Endodermal cell (in vitro differentiated cells): ENCODE data around the gene INF2. TPM values are rescaled to one million over a fixed set of nuclear protein-coding genes. Genes with fewer than 3 reads are reported as not detected.
"Not testable (repeated sequence)": the region's sequence is repeated elsewhere in the genome, so short reads cannot be mapped to it uniquely, and the experiment has no call there.

Experiments
- DNase-seq: peaks from one replicate; pipeline ENCODE4 v3.0.0-alpha.2; 2017
- H3K27ac ChIP-seq: 2 replicates; pipeline ENCODE4 v1.5.1; 2013; ENCODE audit warnings: mild to moderate bottlenecking, low read depth, low read length, moderate library complexity
- H3K27me3 ChIP-seq: 2 replicates; pipeline ENCODE4 v1.6.1; 2013; ENCODE audit warnings: mild to moderate bottlenecking, low read length, moderate library complexity; ENCODE audit not compliant: insufficient read depth, control insufficient read depth, poor library complexity, severe bottlenecking
- H3K36me3 ChIP-seq: 2 replicates; pipeline ENCODE4 v1.7.0; 2013; ENCODE audit warnings: mild to moderate bottlenecking, low read length, moderate library complexity; ENCODE audit not compliant: control insufficient read depth, insufficient read depth
- H3K4me1 ChIP-seq: one replicate; pipeline ENCODE4 v1.7.0; 2013; ENCODE audit warnings: low read length; ENCODE audit not compliant: control insufficient read depth, insufficient read depth
- H3K4me3 ChIP-seq: 2 replicates; pipeline ENCODE4 v1.5.1; 2013; ENCODE audit warnings: mild to moderate bottlenecking, low read length, moderate library complexity
- H3K9ac ChIP-seq: 2 replicates; pipeline ENCODE4 v1.6.1; 2013; ENCODE audit warnings: mild to moderate bottlenecking, low read length, moderate library complexity; ENCODE audit not compliant: poor library complexity, severe bottlenecking; ENCODE audit errors: extremely low read depth
- H3K9me3 ChIP-seq: 2 replicates; pipeline ENCODE4 v1.6.1; 2013; ENCODE audit warnings: mild to moderate bottlenecking, low read length, moderate library complexity; ENCODE audit not compliant: control insufficient read depth
- H3K27ac Mint-ChIP-seq: 2 replicates; pipeline ENCODE4 v1.8.0; 2020; ENCODE audit warnings: mixed read lengths
- H3K27me3 Mint-ChIP-seq: 2 replicates; pipeline ENCODE4 v1.8.0; 2021; ENCODE audit warnings: mild to moderate bottlenecking, mixed read lengths; ENCODE audit not compliant: insufficient read depth
- H3K36me3 Mint-ChIP-seq: 2 replicates; pipeline ENCODE4 v1.8.0; 2020; ENCODE audit warnings: low read depth, mixed read lengths
- H3K4me1 Mint-ChIP-seq: 2 replicates; pipeline ENCODE4 v1.8.0; 2020; ENCODE audit warnings: mixed read lengths
- H3K4me3 Mint-ChIP-seq: 2 replicates; pipeline ENCODE4 v1.8.0; 2020; ENCODE audit warnings: mild to moderate bottlenecking, moderate library complexity, mixed read lengths
- H3K9me3 Mint-ChIP-seq: 2 replicates; pipeline ENCODE4 v1.8.0; 2020; ENCODE audit warnings: mild to moderate bottlenecking, mixed read lengths
- CTCF ChIP-seq: fragments of 200-600 bp; sonication (generic); conservative IDR thresholded peaks from 2 replicates; pipeline ENCODE4 v1.5.0; 2021; ENCODE audit warnings: antibody characterized with exemption, mild to moderate bottlenecking
- WGBS, 2 experiments: methylation state at CpG; one replicate each; pipeline versions ENCODE4 v1.1.5 to v1.1.7; 2013; ENCODE audit warnings: missing lambda C conversion rate in 2 of 2, mixed read lengths in 1 of 2; ENCODE audit not compliant: insufficient coverage in 1 of 2, insufficient read length in 1 of 2; 5-methylcytosine and 5-hydroxymethylcytosine counted together
- total RNA-seq, 2 donors: library from RNA; stranded (reverse); fragmentation: NEBNext Ultra II Directional in 1 of 2; extraction: Animal tissue kit (Norgen Biotek cat#: 25700) in 1 of 2; gene quantifications; 2 replicates in 1 of 2; 3 replicates in 1 of 2; pipeline ENCODE4 v1.2.1, GENCODE V29; 2021

The INF2 gene
- total RNA-seq, 2 donors from 2014 or later: 99.7 to 114 TPM

- Histone ChIP-seq H3K4me3 (no peak overlapping the region), H3K27me3 (no peaks in the 10 kb centered on the region), H3K4me1 (no peaks in the 10 kb centered on the region), H3K27ac (no peak overlapping the region), H3K36me3 (no peaks in the 10 kb centered on the region), H3K9ac (no peak overlapping the region), H3K9me3 (peaks cover 7% of the 10 kb centered on the region)
- peak; percentile 61 for DNase-seq
- Mint-ChIP-seq H3K27me3 (peaks cover 3% of the 10 kb centered on the region), H3K4me3 (no peak overlapping the region), H3K27ac (no peak overlapping the region), H3K9me3 (peaks cover 22% of the 10 kb centered on the region), H3K4me1 (peaks cover 6% of the 10 kb centered on the region), H3K36me3 (peaks cover 7% of the 10 kb centered on the region)
- WGBS, 2 experiments: 63 to 69% methylated on average over 11 of the region's 11 CpGs
- no peak for TF ChIP-seq CTCF
These were observed 59.8 kb downstream of the INF2 start for GRCh38 chr14:104749111-104749649.

GRCh38 chr14:104750056-104750752 lies 60.8 kb downstream of the INF2 start:
- no peak overlapping the region for H3K27ac ChIP-seq
- Mint-ChIP-seq H3K9me3 (peaks cover 22% of the 10 kb centered on the region), H3K27me3 (peaks cover 3% of the 10 kb centered on the region), H3K4me3 (no peak overlapping the region), H3K4me1 (peaks cover 8% of the 10 kb centered on the region), H3K36me3 (peaks cover 9% of the 10 kb centered on the region), H3K27ac (no peak overlapping the region)
- peaks cover 3% of the 10 kb centered on the region for H3K36me3 ChIP-seq
- no peaks in the 10 kb centered on the region for H3K4me1 ChIP-seq
- H3K27me3 ChIP-seq: no peaks in the 10 kb centered on the region
- no peak for TF ChIP-seq CTCF
- no peak overlapping the region for H3K4me3 ChIP-seq
- DNase-seq: no peak
- H3K9ac ChIP-seq: no peak overlapping the region
- 92 to 93% methylated on average over 11 to 12 of the region's 12 CpGs for WGBS, 2 experiments
- peaks cover 7% of the 10 kb centered on the region for H3K9me3 ChIP-seq

- Mint-ChIP-seq H3K9me3 (peaks cover 22% of the 10 kb centered on the region), H3K36me3 (peaks cover 12% of the 10 kb centered on the region)
- not testable (repeated sequence) for H3K27me3 Mint-ChIP-seq, H3K4me3 Mint-ChIP-seq, H3K36me3 ChIP-seq, H3K27ac ChIP-seq, H3K4me1 Mint-ChIP-seq, H3K4me3 ChIP-seq, H3K27me3 ChIP-seq, DNase-seq, H3K4me1 ChIP-seq, H3K9me3 ChIP-seq, H3K9ac ChIP-seq, H3K27ac Mint-ChIP-seq
- 93 to 100% methylated on average over 4 to 5 of the region's 5 CpGs for WGBS, 2 experiments
These were observed 61.3 kb downstream of the INF2 start for GRCh38 chr14:104750753-104751057.
